Activated T-cell treated with anti-CD3 and anti-CD28 coated beads, Interleukin-2, amount 50 U/mL, for 48 hours (primary cell): ENCODE measurements around the gene TMEM139.
"Not testable (repeated sequence)": the region's sequence is repeated elsewhere in the genome, so short reads cannot be mapped to it uniquely, and the experiment has no call there.

Source experiments
- DNase-seq, 2 experiments: peaks; one replicate each; pipeline ENCODE4 v3.0.0-alpha.2; 2020

Gene TMEM139

DNA sequence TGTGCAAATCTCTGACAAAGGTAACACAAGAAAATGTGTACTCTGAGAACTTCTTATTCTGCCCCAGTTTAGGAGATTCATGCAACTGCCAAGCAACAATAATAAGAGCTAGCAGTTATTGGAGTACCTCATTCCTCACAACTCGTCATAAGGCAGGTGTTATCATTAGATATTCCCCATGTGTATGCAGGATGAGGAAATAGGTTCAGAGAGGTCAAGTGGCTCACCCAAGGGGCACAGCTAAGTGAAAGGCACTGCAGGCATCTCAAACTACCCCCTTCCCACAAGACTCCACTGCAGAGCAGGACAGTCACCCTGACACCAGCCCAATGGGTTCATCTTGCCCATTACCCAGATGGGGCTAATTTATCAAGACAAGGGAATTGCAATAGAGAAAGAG, 22.9 kb upstream of the TMEM139 start:
- no peak for DNase-seq

DNA sequence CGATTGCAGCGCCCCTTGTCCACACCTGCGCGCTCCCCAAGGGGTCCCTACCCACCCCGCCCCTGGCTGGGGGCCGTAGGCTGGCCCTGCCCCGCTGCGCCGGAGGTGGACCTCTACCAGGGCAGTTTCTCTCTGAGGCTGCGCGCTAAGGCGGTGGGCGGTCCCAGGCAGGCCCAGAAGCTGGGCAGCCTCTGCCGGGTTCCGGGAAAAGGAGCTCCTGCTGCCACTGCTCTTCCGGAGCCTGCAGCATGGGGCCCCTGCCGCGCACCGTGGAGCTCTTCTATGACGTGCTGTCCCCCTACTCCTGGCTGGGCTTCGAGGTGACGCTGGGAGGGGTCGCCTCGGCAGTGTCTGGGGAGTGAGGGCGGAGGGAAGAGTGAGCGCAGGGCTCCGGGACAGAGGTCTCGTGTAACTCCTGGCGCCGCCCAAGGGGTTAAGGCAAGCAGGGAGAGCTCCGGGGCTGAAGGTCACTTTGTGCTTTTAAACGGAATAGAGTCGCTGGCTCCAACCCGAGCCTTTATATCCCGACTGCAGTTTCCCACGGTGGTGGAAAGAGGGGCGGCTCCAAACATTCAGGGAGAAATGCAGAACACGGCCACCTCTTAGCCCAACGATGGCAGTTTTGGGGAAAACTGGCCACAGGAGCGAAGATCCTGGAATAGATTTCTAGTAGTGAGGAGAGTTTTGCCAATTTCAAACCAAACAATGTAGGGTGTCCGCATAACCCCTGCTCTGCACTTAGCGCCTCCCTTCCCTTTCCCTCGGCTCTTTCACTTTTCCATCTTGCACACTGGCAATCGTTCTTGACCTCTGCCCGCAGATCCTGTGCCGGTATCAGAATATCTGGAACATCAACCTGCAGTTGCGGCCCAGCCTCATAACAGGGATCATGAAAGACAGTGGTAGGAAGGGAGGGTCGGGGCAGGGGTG, 21.2 kb upstream of the TMEM139 start, which contains the start of gene GSTK1:
GSTK1 (plus strand) TSS at position 176 of the 930 bp plus-strand sequence; CDS start at position 249, 73 bp downstream.
- DNase-seq = peak; percentile 86 to 88

DNA sequence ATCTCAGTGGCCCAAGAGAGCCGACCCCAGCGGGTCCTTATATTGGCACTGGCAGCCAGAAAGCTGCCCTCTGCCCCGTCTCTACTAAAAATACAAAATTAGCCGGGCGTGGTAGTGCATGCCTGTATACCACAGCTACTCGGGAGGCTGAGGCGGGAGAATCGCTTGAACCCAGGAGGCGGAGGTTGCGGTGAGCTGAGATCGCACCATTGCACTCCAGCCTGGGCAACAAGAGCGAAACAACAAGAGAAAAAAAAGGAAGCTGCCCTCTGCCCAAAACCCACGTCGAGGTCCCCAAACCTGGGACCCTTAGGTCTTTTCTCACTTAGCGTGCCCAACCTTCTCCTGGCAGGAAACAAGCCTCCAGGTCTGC, 20.6 kb upstream of the TMEM139 start:
- not testable (repeated sequence) for DNase-seq

DNA sequence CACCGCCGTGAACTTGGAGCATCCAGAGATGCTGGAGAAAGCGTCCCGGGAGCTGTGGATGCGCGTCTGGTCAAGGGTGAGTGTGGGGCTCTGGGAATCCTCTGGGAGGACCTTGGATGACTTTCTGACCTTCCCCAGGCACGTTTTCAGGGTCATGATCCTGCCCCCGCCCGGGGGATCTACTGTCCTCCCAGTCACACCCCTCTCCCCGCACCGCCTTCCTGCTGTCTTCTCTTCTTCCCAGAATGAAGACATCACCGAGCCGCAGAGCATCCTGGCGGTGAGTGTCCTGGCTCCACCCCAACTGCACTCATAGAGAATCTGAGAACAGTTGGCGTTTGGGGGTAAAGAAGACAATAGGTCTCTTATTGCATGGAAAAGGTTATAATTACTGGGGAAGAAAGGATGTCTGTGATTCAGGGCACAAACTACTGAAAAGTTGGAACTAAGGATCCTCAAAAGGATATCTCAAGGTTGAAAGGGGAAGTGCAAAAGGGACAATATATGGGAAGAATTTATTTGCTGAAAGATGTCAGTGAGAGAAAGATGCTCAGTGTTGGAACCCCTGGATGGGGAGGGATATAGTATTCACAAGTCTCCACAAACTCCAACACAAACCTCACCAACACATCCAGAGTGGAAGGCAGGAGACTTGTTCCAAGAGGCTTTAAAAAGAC, 19.6 kb upstream of the TMEM139 start:
- DNase-seq = no peak

DNA sequence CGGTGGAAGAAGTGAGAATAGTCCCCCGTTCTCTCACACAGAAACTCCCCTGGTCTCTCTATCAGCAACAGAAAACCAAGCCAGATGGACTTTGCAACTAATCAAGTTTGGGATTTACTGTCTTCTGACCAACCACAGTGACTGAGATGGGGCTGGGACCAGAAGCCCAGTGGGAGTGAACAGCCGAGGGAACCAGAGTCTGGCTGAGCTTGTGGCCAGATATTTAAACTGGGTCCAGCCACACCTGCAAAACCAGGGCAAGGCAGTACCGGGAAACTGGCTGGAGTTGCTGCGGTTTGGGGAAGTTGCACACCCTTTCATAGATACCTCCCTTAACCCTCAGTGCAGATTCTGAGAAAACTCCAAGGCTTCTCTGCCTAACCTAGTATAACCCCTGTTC, 15.5 kb upstream of the TMEM139 start:
- no peak for DNase-seq

DNA sequence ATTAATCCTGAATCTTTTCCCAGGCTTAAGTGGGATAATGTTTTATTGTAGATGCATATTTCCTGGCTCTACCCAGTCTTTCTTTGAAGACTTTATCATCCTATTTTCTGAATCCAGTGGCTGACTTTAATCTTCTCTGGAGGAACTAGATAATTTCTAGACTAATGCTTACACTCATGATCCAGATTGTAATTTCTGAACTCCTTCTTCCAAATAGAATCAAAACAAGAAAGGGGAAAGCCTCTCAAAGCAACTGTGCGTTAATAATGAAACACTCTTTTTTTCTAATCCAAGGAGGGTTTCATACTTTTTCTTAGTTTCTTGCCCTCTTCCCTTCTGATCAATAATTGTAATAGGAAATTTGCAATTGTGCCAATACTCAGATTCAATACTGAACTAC, 13.5 kb upstream of the TMEM139 start:
- DNase-seq = no peak

DNA sequence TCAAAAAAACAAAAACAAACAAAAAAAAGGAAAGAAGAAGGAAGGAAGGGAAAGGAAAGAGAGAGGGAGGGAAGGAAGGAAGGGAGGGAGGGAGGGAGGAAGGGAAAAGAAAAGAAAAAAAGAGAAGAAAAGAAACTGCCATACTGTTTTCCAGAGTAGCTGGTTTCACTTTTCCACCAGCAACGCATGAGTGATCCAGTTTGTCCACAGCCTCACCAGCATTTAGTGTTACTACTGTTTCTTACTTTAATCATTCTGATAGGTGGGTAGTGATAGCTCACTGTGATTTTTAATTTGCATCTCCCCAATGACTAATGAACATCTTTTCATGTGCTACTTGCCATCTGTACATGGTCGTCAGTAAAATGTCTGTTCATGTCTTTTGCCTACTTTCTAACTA, 11.9 kb upstream of the TMEM139 start:
- DNase-seq = no peak

DNA sequence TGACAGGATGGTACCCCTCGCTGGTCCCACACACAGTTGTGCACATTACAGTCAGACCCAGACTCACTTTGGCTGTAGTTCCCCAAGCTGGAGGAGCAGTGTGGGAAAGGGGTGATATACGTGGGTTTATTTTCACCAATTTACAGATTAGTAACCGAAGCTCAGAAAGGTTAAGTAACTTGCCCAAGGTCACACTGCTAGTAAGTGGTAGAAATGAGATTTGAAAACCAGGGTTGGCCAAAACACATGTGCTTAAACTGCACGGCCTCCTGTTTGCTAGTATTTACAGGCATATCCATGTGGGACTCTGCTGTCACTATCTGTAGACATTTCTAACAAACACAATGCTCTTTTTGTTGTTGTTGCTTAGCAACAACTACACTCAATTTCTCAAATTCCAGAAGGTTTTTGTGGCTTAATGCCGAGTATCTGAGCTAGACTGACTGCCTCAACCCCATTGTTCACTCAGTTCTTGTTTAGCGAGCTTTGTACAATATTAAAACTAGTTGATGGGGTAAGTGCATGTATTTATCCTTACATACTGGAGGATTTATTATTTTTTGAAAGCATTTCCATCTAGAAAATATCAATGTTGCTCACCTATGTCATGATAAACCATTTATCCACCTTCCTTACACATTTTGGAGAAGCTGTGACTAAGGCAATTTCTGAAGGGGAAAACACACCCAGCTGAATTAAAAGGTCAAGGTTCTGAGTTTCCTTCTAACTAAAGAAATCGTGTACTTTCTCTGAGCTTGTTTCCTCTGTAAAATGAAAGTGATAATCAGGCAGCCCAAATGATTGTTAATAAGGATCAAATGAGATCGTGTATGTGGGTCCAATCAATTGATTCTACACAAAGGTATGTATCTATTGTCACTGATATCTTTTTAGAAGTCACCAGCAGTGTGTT, 5.3 kb upstream of the TMEM139 start:
- DNase-seq = no peak

DNA sequence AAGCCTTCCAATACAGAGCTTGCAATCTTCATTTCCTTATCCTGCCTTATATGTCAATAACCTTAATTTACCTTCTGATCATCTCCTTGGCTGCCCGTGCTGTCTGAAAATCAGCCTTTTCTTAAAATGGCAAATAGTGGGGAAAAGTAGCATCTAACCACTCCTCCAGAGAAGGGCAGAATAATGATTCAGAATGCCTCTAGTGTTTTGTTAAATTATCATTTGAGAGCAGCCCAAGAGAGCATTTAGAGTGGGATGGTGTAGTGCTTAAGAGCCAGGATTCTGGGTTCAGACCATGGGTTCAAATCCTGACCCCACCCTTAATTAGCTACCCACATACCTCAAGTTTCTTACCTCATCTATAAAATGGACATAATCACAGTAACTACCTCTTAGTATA, 4.6 kb upstream of the TMEM139 start:
- DNase-seq = no peak

DNA sequence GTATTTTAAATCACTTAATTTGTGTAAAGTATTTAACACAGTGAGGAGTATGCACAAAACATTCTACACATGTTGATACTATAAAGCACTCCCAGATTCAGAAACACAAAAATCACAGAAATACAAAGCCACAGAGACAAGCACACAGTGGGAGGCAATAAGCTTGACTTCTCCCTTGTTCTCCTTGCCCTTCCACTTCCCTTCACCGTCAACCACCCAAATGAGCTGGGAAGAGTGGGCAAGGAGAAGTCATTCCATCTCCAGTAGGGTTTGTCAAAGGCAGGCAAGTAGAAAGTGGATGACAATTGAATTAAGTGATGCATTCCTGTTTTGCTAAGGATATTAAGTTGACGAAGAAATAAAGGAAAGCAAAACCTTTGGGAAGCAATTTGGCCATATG, 4.2 kb upstream of the TMEM139 start:
- no peak for DNase-seq

DNA sequence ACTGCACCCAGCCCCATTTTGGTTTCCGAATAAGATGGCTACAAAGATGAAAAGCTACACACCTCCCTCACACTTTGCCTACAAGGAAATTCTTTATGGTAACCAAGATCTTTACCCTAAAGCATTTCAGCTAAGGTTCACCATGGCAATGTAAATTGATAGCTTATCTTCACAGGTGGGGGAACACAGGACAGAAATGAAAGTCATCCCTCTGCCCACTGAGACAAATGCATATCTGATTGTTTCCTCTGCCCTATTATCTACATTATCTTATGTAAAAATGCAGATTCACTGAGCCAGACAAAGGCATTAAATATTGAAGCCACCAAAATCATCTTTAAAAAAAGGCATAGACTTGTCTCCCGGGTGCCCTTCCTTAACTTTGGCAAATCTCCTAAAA, 3.2 kb upstream of the TMEM139 start:
- DNase-seq = no peak

DNA sequence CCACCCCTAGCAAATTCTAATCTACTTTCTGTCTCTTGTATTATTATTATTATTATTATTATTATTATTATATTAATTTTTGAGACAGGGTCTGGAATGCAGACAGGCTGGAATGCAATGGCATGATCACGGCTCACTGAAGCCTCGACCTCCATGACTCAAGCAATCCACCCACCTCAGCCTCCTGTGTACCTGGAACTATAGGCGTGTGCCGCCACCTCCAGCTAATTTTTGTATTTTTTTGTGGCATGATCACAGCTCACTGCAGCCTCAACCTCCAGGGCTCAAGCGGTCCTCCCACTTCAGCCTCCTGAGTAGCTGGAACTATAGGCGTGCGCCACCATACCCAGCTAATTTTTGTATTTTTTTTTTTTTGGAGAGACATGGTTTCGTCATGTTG, 2.6 kb upstream of the TMEM139 start:
- no peak for DNase-seq

DNA sequence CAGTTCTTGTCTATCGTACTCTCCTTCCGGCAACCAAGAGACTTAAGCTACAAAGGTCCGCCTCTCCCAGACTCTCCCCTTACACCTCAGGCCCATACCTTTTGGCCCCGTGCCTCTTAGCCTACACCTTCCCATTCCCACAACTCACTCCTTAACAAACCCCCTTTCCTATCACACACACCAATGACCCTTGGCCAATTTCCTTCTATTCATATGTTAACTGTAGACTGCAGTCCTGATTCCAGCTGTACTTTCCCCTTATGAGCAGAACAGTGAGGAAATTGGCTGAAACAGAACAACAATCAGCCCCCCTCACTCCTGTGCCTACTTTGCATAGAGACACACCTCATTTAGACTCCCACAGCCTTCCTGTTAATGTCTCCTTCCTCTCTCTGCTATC, 1.4 kb upstream of the TMEM139 start:
- DNase-seq = no peak

DNA sequence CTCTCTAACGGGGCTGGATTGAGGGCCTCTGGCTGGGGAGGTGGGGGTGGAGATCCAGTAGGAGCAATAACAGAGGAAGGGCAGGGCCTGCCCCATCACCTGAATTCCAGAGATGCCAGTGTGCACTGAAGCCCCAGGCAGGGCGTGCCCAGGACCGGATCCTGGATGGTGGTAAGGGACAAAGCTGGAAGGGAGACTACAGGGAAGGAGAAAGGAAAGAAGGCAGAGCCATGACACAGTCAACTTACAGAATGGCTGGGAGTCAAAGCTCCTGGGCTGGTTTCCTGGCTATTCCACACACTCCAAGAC, 666 bp downstream of the TMEM139 start:
- DNase-seq = no peak

DNA sequence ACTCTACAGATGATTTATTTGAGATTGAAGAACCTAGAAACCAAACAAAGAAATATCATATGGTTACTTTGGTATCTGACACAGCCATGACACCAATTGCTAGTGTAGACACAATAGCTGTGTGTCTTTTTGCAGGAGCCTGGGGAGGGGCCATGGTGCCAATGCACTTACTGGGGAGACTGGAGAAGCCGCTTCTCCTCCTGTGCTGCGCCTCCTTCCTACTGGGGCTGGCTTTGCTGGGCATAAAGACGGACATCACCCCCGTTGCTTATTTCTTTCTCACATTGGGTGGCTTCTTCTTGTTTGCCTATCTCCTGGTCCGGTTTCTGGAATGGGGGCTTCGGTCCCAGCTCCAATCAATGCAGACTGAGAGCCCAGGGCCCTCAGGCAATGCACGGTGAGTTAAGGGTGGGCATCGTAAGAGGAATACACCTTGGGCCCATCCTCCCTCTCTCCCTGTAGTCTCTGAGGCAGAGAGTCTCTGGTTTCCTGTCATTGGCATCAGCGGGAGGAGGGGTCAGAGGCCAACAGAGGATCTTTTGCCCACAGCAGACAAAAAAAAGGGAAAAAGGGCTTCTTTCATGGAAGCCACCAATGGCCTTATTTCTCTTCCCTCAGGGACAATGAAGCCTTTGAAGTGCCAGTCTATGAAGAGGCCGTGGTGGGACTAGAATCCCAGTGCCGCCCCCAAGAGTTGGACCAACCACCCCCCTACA, 1.2 kb downstream of the TMEM139 start:
- DNase-seq = no peak

DNA sequence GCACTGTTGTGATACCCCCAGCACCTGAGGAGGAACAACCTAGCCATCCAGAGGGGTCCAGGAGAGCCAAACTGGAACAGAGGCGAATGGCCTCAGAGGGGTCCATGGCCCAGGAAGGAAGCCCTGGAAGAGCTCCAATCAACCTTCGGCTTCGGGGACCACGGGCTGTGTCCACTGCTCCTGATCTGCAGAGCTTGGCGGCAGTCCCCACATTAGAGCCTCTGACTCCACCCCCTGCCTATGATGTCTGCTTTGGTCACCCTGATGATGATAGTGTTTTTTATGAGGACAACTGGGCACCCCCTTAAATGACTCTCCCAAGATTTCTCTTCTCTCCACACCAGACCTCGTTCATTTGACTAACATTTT, 1.7 kb downstream of the TMEM139 start:
- DNase-seq = no peak

DNA sequence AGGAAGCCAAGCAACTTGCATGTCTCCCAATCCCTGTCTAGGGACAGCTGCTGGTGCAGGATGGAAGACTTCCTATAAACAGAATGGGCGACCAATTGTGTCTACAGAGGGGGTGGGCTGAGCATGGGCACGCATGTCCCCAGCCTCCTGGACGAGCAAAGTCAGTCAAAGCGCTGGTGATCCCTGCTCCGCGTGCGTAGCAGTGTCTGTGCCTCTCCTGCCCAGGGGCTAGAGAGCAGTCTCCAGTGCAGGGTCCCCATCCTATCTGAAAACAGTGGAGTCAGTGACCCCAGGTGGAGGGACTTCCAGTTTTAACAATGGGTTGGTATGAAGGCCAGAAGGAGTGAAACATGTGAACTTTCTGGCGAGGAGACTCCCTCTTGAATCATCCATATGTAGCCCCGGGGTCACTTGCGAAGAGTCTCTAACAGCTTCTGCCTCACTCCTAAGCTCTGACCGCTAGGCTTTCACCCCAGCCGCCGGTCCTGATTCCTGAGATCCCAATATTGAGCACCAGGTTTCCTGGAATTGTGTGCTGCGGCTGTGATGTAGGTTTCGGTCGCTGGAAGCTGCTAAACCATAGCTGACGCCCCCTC, 2.7 kb downstream of the TMEM139 start:
- DNase-seq = no peak

DNA sequence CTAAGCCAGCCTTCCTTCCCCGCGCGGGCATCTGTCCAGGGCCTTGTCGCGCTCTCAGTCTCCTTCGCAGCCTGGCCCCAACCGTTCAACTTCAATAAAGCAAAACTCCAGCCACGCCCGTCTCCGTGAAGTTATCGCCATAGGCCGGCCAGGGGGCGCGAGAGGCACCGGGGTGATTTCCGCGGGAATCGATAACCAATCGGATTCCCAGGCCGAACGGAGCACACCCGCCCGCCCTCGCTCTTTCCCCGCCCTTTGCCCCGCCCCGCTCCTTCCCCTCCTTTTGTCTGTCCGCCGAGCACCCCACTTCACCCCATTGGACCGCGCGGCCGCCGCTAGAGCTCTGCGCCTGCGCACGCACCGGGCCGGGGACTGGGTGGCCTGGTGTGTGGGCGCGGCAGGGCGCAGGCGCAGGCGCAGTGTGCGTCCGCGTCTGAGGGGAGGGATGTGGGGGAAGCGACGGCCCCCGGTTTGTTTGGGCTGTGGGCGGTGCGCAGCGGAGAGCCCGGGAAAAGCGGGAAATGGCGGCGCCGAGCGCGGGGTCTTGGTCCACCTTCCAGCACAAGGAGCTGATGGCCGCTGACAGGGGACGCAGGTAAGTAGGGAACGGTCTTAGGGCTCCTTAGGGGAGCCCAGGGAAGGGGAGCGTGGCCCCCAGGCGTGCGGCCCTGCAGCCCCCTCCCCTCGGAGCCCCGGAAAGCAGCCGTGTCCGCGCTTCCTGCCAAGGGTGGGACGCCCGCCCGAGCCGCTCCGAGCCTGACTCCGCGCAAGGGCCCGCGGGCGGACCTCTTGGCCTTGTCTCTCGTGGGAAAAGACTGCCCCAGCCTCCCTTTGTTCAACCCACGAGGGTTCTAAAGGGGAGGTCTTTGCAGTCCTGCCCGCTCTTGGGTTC, 3.4 kb downstream of the TMEM139 start, which contains the start of gene CASP2:
CASP2 (plus strand) TSS at position 417 of the 892 bp plus-strand sequence; CDS start at position 522, 105 bp downstream.
- peak; percentile 98 to 99 for DNase-seq

DNA sequence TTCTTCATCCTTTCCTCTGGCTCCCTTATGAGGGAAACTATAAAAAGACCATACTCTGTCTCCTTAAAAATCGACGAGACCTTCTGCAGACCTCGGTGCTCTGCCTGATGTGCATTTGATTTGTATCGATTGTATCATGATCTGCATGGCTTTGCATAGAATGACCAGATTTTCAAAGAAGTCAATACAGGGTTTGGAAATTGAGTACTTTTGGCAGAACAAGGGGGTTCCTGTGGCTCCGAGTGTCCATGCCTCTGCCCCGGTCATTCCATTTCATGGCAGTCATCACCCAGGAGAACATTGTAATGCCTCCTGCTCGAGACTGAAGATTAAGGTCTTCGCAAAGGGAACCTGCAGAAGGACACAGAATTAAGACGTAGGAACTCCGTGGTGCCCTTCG, 4.1 kb downstream of the TMEM139 start:
- no peak for DNase-seq

DNA sequence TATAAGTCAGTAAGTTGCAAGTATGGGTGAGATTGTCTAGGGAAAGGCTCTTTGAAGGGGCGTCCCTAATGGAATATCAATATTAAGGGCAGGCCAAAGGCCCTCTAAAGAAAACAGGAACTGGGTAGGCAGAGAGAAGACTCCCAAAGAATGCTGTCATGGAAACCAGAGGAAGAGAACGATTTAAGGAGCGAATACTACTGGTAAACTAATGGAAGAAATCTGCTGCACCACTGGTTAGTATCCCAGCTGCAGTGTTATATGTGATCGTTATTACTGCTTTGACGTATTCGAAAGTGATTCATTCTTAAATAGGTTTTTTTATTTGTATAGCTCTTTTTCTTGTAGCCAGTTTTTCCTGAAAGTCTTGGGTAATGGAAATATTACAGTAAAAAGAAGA, 4.7 kb downstream of the TMEM139 start:
- DNase-seq = no peak

DNA sequence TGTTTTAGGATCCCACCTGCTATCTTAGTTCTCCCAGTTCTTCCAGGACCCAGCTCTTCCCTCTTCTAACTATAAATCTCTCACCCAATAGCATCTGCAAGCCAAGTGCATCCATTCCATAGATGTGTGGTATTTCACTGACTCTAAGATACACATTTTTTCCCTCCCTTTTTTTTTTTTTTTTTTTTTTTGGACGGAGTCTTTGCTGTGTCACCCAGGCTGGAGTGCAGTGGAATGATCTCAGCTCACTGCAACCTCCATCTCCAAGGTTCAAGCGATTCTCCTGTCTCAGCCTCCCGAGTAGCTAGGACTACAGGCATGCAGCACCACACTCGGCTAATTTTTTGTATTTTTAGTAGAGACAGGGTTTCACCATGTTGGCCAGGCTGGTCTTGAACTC, 5.1 kb downstream of the TMEM139 start:
- not testable (repeated sequence) for DNase-seq
